HepG2 (cell line): ENCODE measurements around the gene SLC44A4. TPM values are rescaled to one million over a fixed set of nuclear protein-coding genes. Genes with fewer than 3 reads are reported as not detected.

Source experiments
- FOSL2 ChIP-seq: sonication (generic); formaldehyde crosslinking; IDR thresholded peaks from 2 replicates; pipeline ENCODE4 v1.4.0; 2020; ENCODE audit warnings: missing genetic modification reagents
- HES4 ChIP-seq: sonication (generic); formaldehyde crosslinking; IDR thresholded peaks from 2 replicates; pipeline ENCODE4 v1.9.0; 2021; ENCODE audit warnings: mild to moderate bottlenecking, missing genetic modification reagents, borderline replicate concordance
- ISL2 ChIP-seq: sonication (generic); formaldehyde crosslinking; IDR thresholded peaks from 2 replicates; pipeline ENCODE4 v1.5.0; 2020; ENCODE audit warnings: missing genetic modification reagents
- POLR2AphosphoS2 ChIP-seq: IDR thresholded peaks from 2 replicates; pipeline ENCODE4 v1.6.1; 2011; ENCODE audit warnings: low read depth, low read length, improper control_type of control experiment
- SP2 ChIP-seq: sonication (generic); formaldehyde crosslinking; IDR thresholded peaks from 2 replicates; pipeline ENCODE4 v1.5.1; 2020; ENCODE audit warnings: mild to moderate bottlenecking, missing genetic modification reagents
- ZC3H13 ChIP-seq: sonication (generic); formaldehyde crosslinking; IDR thresholded peaks from 2 replicates; pipeline ENCODE4 v1.8.1; 2023; ENCODE audit warnings: mild to moderate bottlenecking, missing genetic modification reagents, moderate library complexity
- ZIK1 ChIP-seq: sonication (generic); formaldehyde crosslinking; IDR thresholded peaks from 2 replicates; pipeline ENCODE4 v1.5.0; 2020; ENCODE audit warnings: mild to moderate bottlenecking, low read depth, missing genetic modification reagents, borderline replicate concordance
- ZNF703 ChIP-seq: sonication (generic); formaldehyde crosslinking; IDR thresholded peaks from 2 replicates; pipeline ENCODE4 v1.5.1; 2020; ENCODE audit warnings: missing genetic modification reagents, mild to moderate bottlenecking, moderate library complexity, borderline replicate concordance
- ZNF720 ChIP-seq: sonication (generic); formaldehyde crosslinking; IDR thresholded peaks from 2 replicates; pipeline ENCODE4 v1.4.0; 2020; ENCODE audit warnings: missing genetic modification reagents
- ZNF747 ChIP-seq: sonication (generic); formaldehyde crosslinking; IDR thresholded peaks from 2 replicates; pipeline ENCODE4 v1.8.1; 2023; ENCODE audit warnings: missing genetic modification reagents, mild to moderate bottlenecking, borderline replicate concordance
- polyA plus RNA-seq, 8 experiments: library from polyadenylated mRNA; depleted of rRNA in 3 of 8; stranded (reverse) in 7 of 8; unstranded in 1 of 8; fragments of >200 nt; fragmentation: Illumina TruSeq in 4 of 8; extraction: Trizol in 4 of 8; gene quantifications; 2 replicates each; pipeline versions ENCODE4 v1.2.1 to v1.2.3, GENCODE V29; 2011 to 2016; ENCODE audit warnings: low read depth in 4 of 8, missing spikeins in 1 of 8, mixed read lengths in 1 of 8; ENCODE audit not compliant: insufficient read depth in 1 of 8
- total RNA-seq, 5 experiments: library from RNA; depleted of rRNA; stranded (reverse); fragments of >200 nt; fragmentation: Illumina TruSeq; extraction: Trizol; gene quantifications; 2 replicates each; pipeline ENCODE4 v1.2.3, GENCODE V29; 2016; ENCODE audit warnings: low read depth in 1 of 5
- TF ChIP-seq, protein P1 (sequence below): sonication (generic); formaldehyde crosslinking; IDR thresholded peaks from 2 replicates; pipeline ENCODE4 v1.8.0; 2022; ENCODE audit warnings: mild to moderate bottlenecking, missing genetic modification reagents
- TF ChIP-seq, protein P2 (sequence below): IDR thresholded peaks from 2 replicates; pipeline ENCODE4 v1.4.0; 2020; ENCODE audit warnings: mild to moderate bottlenecking, missing genetic modification reagents
- TF ChIP-seq, protein P3 (sequence below): IDR thresholded peaks from 2 replicates; pipeline ENCODE4 v1.6.1; 2012; ENCODE audit warnings: inconsistent platforms
- TF ChIP-seq, protein P4 (sequence below): IDR thresholded peaks from 2 replicates; pipeline ENCODE4 v1.6.1; 2016; ENCODE audit warnings: low read depth, missing genetic modification reagents, missing compliant biosample characterization
- TF ChIP-seq, protein P5 (sequence below), 2 experiments: sonication (generic) in 1 of 2; formaldehyde crosslinking in 1 of 2; IDR thresholded peaks; 2 replicates each; pipeline versions ENCODE4 v1.5.1 to v1.6.1; 2011 to 2020; ENCODE audit warnings: borderline replicate concordance in 1 of 2, low read depth in 1 of 2, low read length in 1 of 2, mild to moderate bottlenecking in 1 of 2, missing genetic modification reagents in 1 of 2, moderate library complexity in 1 of 2

SLC44A4 gene
- total and polyA plus RNA-seq, 2 of the 13 experiments (the other 11 are each of a cell fraction or from before 2014, with no cell fraction given) = 3.5 to 5.9 TPM

DNA sequence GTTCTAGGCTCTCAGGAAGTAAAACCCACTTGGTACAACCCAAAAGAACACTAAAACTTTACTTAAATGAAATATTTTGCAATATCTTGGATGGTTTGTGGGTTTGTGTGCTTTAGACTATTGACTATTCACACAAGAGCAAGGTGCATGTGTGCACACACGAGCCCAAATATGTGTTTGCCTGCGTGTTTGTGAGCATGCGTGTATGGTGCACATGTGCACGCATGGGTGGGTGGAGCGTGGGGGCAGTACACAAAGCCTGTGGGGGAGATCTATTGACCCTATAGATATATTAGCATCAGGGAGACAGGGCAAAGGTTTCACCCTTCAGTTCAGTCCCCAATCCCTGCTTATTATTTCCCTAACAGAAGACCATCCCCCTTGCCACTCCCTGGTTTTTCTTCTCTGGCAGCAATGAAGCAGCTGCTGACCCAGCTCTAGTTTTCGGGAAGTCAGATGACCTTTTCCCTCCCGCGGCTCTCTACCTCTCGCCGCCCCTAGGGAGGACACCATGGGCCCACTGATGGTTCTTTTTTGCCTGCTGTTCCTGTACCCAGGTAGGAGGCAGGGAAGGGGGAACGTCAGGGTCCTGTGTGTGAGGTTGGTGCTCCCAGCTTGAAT is 48.6 kb upstream of the SLC44A4 start, which contains the start of gene C2 (continued):
- TF ChIP-seq ISL2 (CRISPR knock-in tag) (peak; percentile 77), POLR2AphosphoS2 (no peak), ZNF703 (no peak), FOSL2 (CRISPR knock-in tag) (peak; percentile 82), HES4 (CRISPR knock-in tag) (no peak), ZC3H13 (0 out of 2 replicates have a peak, but pooled peaks have one; percentile 61), ZNF747 (CRISPR knock-in tag) (peak; percentile 86; the same call in 1 of the 2 replicates), ZIK1 (no peak), SP2 (no peak), ZNF720 (no peak)
- TF ChIP-seq, protein P1, sequence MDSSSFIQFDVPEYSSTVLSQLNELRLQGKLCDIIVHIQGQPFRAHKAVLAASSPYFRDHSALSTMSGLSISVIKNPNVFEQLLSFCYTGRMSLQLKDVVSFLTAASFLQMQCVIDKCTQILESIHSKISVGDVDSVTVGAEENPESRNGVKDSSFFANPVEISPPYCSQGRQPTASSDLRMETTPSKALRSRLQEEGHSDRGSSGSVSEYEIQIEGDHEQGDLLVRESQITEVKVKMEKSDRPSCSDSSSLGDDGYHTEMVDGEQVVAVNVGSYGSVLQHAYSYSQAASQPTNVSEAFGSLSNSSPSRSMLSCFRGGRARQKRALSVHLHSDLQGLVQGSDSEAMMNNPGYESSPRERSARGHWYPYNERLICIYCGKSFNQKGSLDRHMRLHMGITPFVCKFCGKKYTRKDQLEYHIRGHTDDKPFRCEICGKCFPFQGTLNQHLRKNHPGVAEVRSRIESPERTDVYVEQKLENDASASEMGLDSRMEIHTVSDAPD = peak; percentile 86
- TF ChIP-seq, protein P2, sequence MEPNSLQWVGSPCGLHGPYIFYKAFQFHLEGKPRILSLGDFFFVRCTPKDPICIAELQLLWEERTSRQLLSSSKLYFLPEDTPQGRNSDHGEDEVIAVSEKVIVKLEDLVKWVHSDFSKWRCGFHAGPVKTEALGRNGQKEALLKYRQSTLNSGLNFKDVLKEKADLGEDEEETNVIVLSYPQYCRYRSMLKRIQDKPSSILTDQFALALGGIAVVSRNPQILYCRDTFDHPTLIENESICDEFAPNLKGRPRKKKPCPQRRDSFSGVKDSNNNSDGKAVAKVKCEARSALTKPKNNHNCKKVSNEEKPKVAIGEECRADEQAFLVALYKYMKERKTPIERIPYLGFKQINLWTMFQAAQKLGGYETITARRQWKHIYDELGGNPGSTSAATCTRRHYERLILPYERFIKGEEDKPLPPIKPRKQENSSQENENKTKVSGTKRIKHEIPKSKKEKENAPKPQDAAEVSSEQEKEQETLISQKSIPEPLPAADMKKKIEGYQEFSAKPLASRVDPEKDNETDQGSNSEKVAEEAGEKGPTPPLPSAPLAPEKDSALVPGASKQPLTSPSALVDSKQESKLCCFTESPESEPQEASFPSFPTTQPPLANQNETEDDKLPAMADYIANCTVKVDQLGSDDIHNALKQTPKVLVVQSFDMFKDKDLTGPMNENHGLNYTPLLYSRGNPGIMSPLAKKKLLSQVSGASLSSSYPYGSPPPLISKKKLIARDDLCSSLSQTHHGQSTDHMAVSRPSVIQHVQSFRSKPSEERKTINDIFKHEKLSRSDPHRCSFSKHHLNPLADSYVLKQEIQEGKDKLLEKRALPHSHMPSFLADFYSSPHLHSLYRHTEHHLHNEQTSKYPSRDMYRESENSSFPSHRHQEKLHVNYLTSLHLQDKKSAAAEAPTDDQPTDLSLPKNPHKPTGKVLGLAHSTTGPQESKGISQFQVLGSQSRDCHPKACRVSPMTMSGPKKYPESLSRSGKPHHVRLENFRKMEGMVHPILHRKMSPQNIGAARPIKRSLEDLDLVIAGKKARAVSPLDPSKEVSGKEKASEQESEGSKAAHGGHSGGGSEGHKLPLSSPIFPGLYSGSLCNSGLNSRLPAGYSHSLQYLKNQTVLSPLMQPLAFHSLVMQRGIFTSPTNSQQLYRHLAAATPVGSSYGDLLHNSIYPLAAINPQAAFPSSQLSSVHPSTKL (CRISPR knock-in tag) = peak; percentile 98
- TF ChIP-seq, protein P3, sequence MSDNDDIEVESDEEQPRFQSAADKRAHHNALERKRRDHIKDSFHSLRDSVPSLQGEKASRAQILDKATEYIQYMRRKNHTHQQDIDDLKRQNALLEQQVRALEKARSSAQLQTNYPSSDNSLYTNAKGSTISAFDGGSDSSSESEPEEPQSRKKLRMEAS = peak; percentile 97
- TF ChIP-seq, protein P4, sequence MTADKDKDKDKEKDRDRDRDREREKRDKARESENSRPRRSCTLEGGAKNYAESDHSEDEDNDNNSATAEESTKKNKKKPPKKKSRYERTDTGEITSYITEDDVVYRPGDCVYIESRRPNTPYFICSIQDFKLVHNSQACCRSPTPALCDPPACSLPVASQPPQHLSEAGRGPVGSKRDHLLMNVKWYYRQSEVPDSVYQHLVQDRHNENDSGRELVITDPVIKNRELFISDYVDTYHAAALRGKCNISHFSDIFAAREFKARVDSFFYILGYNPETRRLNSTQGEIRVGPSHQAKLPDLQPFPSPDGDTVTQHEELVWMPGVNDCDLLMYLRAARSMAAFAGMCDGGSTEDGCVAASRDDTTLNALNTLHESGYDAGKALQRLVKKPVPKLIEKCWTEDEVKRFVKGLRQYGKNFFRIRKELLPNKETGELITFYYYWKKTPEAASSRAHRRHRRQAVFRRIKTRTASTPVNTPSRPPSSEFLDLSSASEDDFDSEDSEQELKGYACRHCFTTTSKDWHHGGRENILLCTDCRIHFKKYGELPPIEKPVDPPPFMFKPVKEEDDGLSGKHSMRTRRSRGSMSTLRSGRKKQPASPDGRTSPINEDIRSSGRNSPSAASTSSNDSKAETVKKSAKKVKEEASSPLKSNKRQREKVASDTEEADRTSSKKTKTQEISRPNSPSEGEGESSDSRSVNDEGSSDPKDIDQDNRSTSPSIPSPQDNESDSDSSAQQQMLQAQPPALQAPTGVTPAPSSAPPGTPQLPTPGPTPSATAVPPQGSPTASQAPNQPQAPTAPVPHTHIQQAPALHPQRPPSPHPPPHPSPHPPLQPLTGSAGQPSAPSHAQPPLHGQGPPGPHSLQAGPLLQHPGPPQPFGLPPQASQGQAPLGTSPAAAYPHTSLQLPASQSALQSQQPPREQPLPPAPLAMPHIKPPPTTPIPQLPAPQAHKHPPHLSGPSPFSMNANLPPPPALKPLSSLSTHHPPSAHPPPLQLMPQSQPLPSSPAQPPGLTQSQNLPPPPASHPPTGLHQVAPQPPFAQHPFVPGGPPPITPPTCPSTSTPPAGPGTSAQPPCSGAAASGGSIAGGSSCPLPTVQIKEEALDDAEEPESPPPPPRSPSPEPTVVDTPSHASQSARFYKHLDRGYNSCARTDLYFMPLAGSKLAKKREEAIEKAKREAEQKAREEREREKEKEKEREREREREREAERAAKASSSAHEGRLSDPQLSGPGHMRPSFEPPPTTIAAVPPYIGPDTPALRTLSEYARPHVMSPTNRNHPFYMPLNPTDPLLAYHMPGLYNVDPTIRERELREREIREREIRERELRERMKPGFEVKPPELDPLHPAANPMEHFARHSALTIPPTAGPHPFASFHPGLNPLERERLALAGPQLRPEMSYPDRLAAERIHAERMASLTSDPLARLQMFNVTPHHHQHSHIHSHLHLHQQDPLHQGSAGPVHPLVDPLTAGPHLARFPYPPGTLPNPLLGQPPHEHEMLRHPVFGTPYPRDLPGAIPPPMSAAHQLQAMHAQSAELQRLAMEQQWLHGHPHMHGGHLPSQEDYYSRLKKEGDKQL (CRISPR knock-in tag) = peak; percentile 83
- TF ChIP-seq, protein P5, sequence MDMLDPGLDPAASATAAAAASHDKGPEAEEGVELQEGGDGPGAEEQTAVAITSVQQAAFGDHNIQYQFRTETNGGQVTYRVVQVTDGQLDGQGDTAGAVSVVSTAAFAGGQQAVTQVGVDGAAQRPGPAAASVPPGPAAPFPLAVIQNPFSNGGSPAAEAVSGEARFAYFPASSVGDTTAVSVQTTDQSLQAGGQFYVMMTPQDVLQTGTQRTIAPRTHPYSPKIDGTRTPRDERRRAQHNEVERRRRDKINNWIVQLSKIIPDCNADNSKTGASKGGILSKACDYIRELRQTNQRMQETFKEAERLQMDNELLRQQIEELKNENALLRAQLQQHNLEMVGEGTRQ (IDR thresholded peaks at IDR 0.05; ENCODE audit: low read depth, low read length) = no peak
- TF ChIP-seq, protein P5 (CRISPR knock-in tag; IDR thresholded peaks at IDR 0.05; ENCODE audit: borderline replicate concordance) = peak; percentile 68; the same call in 1 of the 2 replicates
